Activated CD8-positive, alpha-beta T cell treated with anti-CD3 and anti-CD28 coated beads for 36 hours (primary cell): ENCODE results near the gene MYBPH. TPM values are rescaled to one million over a fixed set of nuclear protein-coding genes. Genes with fewer than 3 reads are reported as not detected.

Experiments used
- ATAC-seq: fragments of 200-7000 bp; cut with Tn5 transposase; one replicate; pipeline ENCODE4 v1.10.0; 2021; ENCODE audit warnings: mild to moderate bottlenecking, moderate library complexity
- CTCF ChIA-PET: fragments of 350-600 bp; sonication (Branson Sonifier 250); formaldehyde crosslinking; loops from one replicate; lab custom pipeline; 2021; ENCODE audit warnings: antibody characterized with exemption; lab: Charles Lee
- POLR2A ChIA-PET: fragments of 350-600 bp; sonication (Branson Sonifier 250); formaldehyde crosslinking; loops from one replicate; lab custom pipeline; 2021; ENCODE audit warnings: antibody characterized with exemption; lab: Charles Lee
- DNase-seq: peaks from one replicate; pipeline ENCODE4 v3.0.0-alpha.2; 2020
- H3K27ac Mint-ChIP-seq: one replicate; pipeline ENCODE4 v1.8.0; 2021; ENCODE audit warnings: mild to moderate bottlenecking, mixed read lengths
- H3K27me3 Mint-ChIP-seq: one replicate; pipeline ENCODE4 v1.8.0; 2021; ENCODE audit warnings: mixed read lengths
- H3K36me3 Mint-ChIP-seq: one replicate; pipeline ENCODE4 v1.8.0; 2021; ENCODE audit warnings: low read depth, mixed read lengths
- H3K4me1 Mint-ChIP-seq: one replicate; pipeline ENCODE4 v1.8.0; 2021; ENCODE audit warnings: low read depth, mixed read lengths
- H3K4me3 Mint-ChIP-seq: one replicate; pipeline ENCODE4 v1.8.0; 2021; ENCODE audit warnings: mild to moderate bottlenecking, moderate library complexity, mixed read lengths
- H3K9me3 Mint-ChIP-seq: one replicate; pipeline ENCODE4 v1.8.0; 2021; ENCODE audit warnings: mixed read lengths
- intact Hi-C: fragments of 100-400 bp; cut with micrococcal nuclease; formaldehyde crosslinking; loops from one replicate; pipeline ENCODE4 v1.10.0; 2022
- total RNA-seq, 2 experiments: library from RNA; stranded (reverse); gene quantifications; one replicate each; pipeline ENCODE4 v1.2.3, GENCODE V29; 2021
- TF ChIP-seq, protein P1 (sequence below): fragments of 200-600 bp; IDR thresholded peaks from one replicate; pipeline ENCODE4 v1.8.0; 2022; ENCODE audit warnings: antibody characterized with exemption, mild to moderate bottlenecking

Gene MYBPH
- total RNA-seq, 2 experiments from 2014 or later: not detected

DNA sequence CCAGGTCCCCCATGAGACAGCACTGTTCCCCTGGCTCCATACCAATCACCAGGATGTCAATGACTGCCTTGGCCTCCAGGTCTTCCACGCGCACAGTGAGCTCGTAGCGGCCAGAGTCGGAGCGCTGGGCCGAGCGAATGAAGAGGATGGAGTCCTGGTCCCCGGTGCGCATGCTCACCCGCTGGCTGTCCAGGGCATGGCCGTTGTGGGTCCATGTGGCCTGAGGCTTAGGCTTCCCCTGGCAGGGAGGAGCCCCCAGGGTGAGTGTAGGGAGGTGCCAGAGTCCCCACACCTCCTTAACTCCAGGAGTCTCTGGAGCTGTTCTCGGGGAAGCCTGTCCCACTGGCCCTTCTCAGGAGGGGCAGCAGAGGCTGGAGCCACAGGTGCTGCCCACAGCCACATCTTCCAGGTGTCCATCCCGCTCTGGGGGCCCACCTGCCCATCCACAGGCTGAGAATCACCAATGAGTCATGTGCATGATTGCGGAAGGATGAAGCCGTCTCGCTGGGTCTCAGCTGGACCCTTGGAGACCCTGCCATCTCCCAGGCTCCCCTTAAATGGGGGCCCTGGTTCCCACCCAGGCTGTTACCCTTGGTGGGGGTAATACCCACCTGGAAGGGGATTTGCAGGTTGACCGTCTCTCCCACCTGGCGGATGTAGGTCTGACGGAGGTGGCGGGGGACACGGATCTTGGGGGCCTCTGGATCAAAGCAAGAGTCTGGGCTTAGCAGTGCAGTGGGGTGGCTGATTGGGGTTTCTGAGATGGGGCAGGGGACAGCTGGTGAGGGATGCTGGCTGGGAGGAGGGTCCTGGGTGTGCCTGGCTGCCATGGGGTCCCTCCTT, 4.1 kb downstream of the MYBPH start:
- H3K36me3 Mint-ChIP-seq: no peaks in the 10 kb centered on the region
- H3K27ac Mint-ChIP-seq: no peak overlapping the region
- TF ChIP-seq, protein P1, sequence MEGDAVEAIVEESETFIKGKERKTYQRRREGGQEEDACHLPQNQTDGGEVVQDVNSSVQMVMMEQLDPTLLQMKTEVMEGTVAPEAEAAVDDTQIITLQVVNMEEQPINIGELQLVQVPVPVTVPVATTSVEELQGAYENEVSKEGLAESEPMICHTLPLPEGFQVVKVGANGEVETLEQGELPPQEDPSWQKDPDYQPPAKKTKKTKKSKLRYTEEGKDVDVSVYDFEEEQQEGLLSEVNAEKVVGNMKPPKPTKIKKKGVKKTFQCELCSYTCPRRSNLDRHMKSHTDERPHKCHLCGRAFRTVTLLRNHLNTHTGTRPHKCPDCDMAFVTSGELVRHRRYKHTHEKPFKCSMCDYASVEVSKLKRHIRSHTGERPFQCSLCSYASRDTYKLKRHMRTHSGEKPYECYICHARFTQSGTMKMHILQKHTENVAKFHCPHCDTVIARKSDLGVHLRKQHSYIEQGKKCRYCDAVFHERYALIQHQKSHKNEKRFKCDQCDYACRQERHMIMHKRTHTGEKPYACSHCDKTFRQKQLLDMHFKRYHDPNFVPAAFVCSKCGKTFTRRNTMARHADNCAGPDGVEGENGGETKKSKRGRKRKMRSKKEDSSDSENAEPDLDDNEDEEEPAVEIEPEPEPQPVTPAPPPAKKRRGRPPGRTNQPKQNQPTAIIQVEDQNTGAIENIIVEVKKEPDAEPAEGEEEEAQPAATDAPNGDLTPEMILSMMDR: no peak
- no peak overlapping the region for H3K4me3 Mint-ChIP-seq
- intact Hi-C loops: loop anchor here (5.0 kb wide), 1 partner anchor 134 kb away; no protein-coding TSS in a partner anchor
- no peaks in the 10 kb centered on the region for H3K27me3 Mint-ChIP-seq
- ATAC-seq (no peak), DNase-seq (no peak)
- ChIA-PET POLR2A (no interaction called here), CTCF (interaction anchor here (0.7 to 6.6 kb wide), 33 partner anchors 9 to 459 kb away, joined by 3 to 58 read pairs (median 4); no protein-coding TSS in a partner anchor)
- no peaks in the 10 kb centered on the region for H3K9me3 Mint-ChIP-seq
- H3K4me1 Mint-ChIP-seq: no peaks in the 10 kb centered on the region

DNA sequence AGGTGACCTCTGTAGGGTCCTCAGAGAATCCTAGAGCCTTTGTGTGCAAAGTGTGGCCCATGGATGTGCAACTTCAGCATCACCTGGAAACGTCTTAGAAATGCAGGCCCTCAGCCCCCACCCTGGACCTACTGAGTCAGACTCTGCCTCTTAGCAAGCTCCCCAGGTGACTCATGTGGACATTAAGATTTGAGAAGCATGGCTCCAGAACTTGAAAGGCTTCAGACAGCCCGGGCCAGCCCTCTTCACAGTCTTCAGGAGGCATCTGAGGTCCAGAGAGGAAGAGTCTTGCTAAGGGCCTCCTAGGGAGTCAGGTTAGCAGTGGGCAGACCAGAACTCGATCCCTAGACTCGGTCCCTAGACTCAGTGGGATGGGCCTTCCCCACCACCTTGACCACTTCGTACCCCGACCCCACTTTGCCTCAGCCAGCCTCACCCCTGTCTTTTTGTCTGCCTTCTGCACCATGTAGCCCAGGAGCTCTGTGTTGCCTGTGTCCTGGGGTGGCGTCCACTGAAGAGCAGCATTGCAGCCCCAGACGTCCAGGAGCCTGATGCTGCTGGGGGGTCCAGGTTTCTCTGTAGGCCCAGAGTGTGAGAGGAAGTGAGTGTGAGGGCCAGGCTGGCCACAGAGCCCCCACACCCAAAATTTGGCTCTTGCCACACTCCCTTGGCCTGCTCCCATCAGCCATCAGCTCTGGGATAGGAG, 4.8 kb downstream of the MYBPH start:
- no peak overlapping the region for H3K4me3 Mint-ChIP-seq
- intact Hi-C loops: loop anchor here (5.0 kb wide), 1 partner anchor 133 kb away; no protein-coding TSS in a partner anchor
- H3K36me3 Mint-ChIP-seq: no peaks in the 10 kb centered on the region
- ChIA-PET CTCF (interaction anchor here (1.1 to 6.6 kb wide), 9 partner anchors 9 to 130 kb away, joined by 3 to 58 read pairs (median 12); no protein-coding TSS in a partner anchor), POLR2A (interaction anchor here (1.3 kb wide), 1 partner anchor 12 kb away, joined by 4 read pairs; no protein-coding TSS in a partner anchor)
- TF ChIP-seq, protein P1: no peak
- H3K27ac Mint-ChIP-seq: no peak overlapping the region
- H3K27me3 Mint-ChIP-seq: no peaks in the 10 kb centered on the region
- DNase-seq: no peak
- no peak for ATAC-seq
- no peaks in the 10 kb centered on the region for H3K4me1 Mint-ChIP-seq
- no peaks in the 10 kb centered on the region for H3K9me3 Mint-ChIP-seq

DNA sequence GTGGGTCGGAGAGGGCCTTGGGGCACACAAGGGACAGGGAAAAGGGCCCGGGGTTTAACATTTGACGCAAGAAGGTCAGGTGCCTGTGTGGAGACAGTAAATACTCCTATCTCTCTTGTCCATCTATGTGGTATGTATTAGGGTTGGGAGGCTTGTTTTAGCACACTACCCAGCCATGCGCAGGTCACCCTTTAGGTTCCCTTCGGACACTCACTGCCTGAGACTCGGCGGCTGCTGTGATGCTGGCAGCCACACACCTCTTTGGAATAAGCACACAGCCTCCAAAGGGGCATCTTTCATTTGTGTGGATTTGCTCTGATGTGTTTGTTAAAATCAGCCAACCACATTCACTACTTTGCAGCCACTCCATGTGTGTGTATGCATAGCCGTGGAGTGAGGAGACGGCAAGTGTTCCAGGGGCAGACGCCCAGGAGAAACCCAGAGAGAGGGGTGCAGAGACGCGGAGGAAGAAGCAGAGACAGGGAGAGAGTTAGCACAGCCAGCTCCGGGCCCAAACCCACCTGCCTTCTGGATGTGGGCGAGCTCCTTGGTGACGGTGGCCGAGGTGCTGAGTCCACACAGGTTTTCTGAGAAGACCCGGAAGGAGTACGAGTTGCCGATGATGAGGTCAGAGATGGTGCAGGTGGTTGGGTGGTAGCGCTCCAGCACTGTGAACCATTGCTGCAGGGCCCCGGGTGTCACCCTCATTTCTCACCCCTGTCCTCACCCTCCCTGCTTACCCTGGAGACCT, 5.7 kb downstream of the MYBPH start:
- ChIA-PET POLR2A (interaction anchor here (1.3 kb wide), 1 partner anchor 11 kb away, joined by 4 read pairs; no protein-coding TSS in a partner anchor), CTCF (interaction anchor here (6.6 kb wide), 1 partner anchor 129 kb away, joined by 58 read pairs; no protein-coding TSS in a partner anchor)
- H3K27me3 Mint-ChIP-seq: peaks cover 2% of the 10 kb centered on the region
- H3K36me3 Mint-ChIP-seq: no peaks in the 10 kb centered on the region
- TF ChIP-seq, protein P1: no peak
- DNase-seq: no peak
- intact Hi-C loops: loop anchor here (5.0 kb wide), 1 partner anchor 133 kb away; no protein-coding TSS in a partner anchor
- H3K4me1 Mint-ChIP-seq: no peaks in the 10 kb centered on the region
- ATAC-seq: no peak
- H3K27ac Mint-ChIP-seq: no peak overlapping the region
- H3K9me3 Mint-ChIP-seq: no peaks in the 10 kb centered on the region
- no peak overlapping the region for H3K4me3 Mint-ChIP-seq

DNA sequence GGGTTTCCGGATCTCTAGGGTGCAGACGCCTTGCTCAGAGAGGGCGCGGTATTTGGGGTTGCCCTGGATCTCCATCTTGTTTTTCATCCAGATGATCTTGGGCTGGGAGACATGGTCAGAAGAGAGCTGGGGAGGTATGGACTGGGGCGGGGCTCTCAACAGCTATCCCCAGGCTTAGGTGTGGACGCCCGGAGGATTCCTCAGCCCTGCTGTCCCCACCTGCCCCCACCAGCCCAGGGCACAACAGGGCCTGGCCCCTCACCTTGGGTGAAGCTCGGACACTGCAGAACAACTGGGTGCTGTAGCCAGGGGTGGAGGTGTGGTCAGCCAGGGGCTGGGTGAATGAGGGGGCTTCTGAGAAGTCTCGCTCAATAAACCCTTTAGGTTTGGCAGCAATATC, 6.6 kb downstream of the MYBPH start:
- no peaks in the 10 kb centered on the region for H3K4me1 Mint-ChIP-seq
- POLR2A ChIA-PET: interaction anchor here (0.8 kb wide), 1 partner anchor 55 kb away, joined by 3 read pairs; no protein-coding TSS in a partner anchor

More for the DNA sequence above, 6.6 kb downstream of the MYBPH start:
- CTCF ChIA-PET: interaction anchor here (6.6 kb wide), 1 partner anchor 128 kb away, joined by 58 read pairs; no protein-coding TSS in a partner anchor
- no peak for ATAC-seq
- H3K27ac Mint-ChIP-seq: no peak overlapping the region
- H3K27me3 Mint-ChIP-seq: peaks cover 4% of the 10 kb centered on the region
- H3K36me3 Mint-ChIP-seq: no peaks in the 10 kb centered on the region
- TF ChIP-seq, protein P1: no peak
- DNase-seq: no peak
- no peaks in the 10 kb centered on the region for H3K9me3 Mint-ChIP-seq
- no peak overlapping the region for H3K4me3 Mint-ChIP-seq
- intact Hi-C loops: no loop called here
